Measurements from ENCODE around the gene GALNT6. TPM values are rescaled to one million over a fixed set of nuclear protein-coding genes. Genes with fewer than 3 reads are reported as not detected.

Gene GALNT6
- total RNA-seq, 1 experiment from 2014 or later = not detected

- DNase-seq = no peak
- no peaks in the 10 kb centered on the region for H3K36me3 ChIP-seq
- no peaks in the 10 kb centered on the region for H3K27me3 ChIP-seq
- no peak overlapping the region for H3K4me3 ChIP-seq
- no peaks in the 10 kb centered on the region for H3K9me3 ChIP-seq
Measured at GRCh38 chr12:51392556-51393237, 1.5 kb upstream of the GALNT6 start.

- H3K27me3 ChIP-seq = no peaks in the 10 kb centered on the region
- no peaks in the 10 kb centered on the region for H3K9me3 ChIP-seq
- DNase-seq = no peak
- no peaks in the 10 kb centered on the region for H3K36me3 ChIP-seq
- H3K4me3 ChIP-seq = no peak overlapping the region
Measured at GRCh38 chr12:51390891-51391282, 319 bp downstream of the GALNT6 start.

DNA sequence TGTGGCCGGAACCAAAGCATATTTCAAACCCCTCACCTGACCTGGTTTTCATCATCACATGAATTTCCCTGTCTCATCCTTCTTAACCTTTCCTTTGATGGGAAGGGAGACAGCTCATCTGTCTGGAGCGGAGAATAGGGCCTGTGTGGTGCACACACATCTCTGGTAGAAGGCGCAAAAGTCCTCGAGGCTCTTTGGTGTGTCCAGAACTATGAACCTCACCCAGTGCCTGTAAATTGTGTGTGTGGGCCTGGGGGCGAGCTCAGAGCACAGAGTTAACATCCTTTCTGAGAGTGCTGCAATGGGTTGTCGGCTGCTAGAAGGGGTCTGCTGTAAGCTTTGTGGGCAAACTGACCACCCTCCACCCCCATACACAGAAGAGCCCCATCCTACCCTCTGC is 749 bp downstream of the GALNT6 start:
- no peaks in the 10 kb centered on the region for H3K36me3 ChIP-seq
- DNase-seq = no peak
- no peak overlapping the region for H3K4me3 ChIP-seq
- H3K27me3 ChIP-seq = no peaks in the 10 kb centered on the region
- no peaks in the 10 kb centered on the region for H3K9me3 ChIP-seq

DNA sequence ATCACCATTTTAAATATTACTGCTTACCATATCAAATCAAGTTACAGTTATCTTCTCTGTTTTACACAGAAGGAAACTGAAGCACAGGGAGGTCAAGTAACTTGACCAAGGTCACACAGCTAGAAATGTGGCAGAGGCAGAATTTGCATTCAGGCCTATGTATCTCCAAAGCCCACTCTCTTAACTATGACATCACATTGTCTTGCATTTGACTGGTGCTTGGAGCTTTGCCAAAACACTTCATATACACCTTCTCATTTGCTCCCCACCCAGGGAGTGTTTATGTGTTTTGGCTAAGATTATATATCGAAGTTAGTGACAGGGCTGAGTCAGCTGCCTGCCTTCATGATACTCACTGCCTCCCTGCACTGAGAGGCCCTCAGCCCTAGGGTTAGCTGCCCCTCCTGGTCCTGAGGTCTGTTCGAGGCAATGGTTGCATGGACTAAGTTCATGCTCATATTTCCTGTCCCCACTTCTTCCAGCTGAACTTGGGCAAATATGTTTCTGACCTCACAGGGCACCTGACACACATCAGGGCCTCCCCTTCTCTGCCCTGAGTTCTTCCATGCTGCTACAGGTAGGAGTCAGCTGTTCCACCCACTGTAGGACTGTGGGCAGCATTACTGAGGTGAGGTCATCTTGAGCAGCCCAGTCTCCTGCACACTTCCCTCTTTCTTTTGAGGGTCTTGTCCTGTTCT is 1.8 kb downstream of the GALNT6 start:
- H3K4me3 ChIP-seq = no peak overlapping the region
- peak; percentile 53 for DNase-seq
- H3K9me3 ChIP-seq = no peaks in the 10 kb centered on the region
- H3K27me3 ChIP-seq = no peaks in the 10 kb centered on the region
- H3K36me3 ChIP-seq = no peaks in the 10 kb centered on the region

DNA sequence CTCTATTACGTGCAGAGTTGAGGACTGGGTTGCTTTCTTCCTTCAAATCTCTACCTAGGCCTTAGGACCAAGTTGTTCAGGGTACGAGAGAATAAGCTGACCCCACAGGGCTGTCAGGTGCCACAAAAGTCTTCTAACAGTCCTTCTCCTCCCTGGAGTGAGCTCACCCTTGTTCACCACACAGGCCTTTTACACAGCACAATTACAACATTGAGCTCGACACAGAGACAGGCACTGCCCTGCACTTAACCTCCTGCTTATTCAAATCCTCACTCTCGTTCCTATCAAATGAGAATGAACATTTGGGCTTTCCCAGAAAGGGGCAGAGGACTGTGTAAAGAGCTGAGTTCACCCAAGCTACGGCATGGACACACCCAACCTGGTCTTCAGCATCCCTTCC is 2.4 kb downstream of the GALNT6 start:
- no peak overlapping the region for H3K4me3 ChIP-seq
- H3K27me3 ChIP-seq = no peaks in the 10 kb centered on the region
- DNase-seq = no peak
- no peaks in the 10 kb centered on the region for H3K36me3 ChIP-seq
- H3K9me3 ChIP-seq = no peaks in the 10 kb centered on the region

DNA sequence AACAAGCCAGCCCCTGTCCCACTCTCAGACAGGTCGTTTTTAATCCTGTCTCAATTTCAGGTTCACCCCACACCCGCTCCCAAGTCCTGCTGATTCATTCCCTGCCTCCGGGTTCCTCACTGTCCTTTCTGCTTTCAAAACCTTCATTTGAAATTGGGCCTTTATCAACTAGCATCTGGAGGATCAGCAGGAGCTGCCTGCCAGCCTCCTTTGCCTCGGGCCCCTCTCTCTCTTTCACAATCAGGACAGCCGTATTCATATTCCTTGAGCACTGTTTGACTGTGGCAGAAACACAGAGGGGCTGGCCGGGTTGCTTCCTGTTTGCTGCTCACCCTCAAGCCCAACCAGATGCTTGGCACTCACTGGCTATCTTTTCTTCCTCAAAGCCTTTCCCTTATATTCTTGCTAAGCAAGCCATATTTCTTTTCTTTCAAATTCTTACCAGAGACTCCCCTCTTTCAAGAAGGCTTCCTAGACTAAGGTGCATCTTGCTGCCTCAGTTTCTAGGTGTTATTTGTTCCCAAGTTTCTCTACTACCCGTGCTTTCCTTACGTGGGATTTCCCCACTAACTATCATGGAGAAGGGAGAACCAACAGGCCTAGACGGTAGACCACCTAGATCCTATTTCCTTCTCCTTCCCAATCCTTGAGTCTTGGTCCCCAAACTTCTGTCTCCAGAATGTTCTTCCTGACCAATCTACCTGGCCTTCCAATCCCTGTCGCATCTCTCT is 3.0 kb downstream of the GALNT6 start:
- H3K27me3 ChIP-seq = no peaks in the 10 kb centered on the region
- H3K9me3 ChIP-seq = no peaks in the 10 kb centered on the region
- no peak overlapping the region for H3K4me3 ChIP-seq
- DNase-seq = peak; percentile 36
- H3K36me3 ChIP-seq = no peaks in the 10 kb centered on the region

GRCh38 chr12:51386351-51386750 is 4.9 kb downstream of the GALNT6 start:
- H3K27me3 ChIP-seq = no peaks in the 10 kb centered on the region
- H3K9me3 ChIP-seq = no peaks in the 10 kb centered on the region
- no peak for DNase-seq
- no peak overlapping the region for H3K4me3 ChIP-seq
- no peaks in the 10 kb centered on the region for H3K36me3 ChIP-seq

- Histone ChIP-seq H3K4me3 (no peak overlapping the region), H3K27me3 (no peaks in the 10 kb centered on the region), H3K9me3 (no peaks in the 10 kb centered on the region), H3K36me3 (no peaks in the 10 kb centered on the region)
- no peak for DNase-seq
Measured at GRCh38 chr12:51383269-51383905, 7.8 kb downstream of the GALNT6 start.

GRCh38 chr12:51382173-51382572 is 9.0 kb downstream of the GALNT6 start:
- DNase-seq = no peak
- Histone ChIP-seq H3K9me3 (no peaks in the 10 kb centered on the region), H3K27me3 (no peaks in the 10 kb centered on the region), H3K4me3 (no peak overlapping the region), H3K36me3 (no peaks in the 10 kb centered on the region)

DNA sequence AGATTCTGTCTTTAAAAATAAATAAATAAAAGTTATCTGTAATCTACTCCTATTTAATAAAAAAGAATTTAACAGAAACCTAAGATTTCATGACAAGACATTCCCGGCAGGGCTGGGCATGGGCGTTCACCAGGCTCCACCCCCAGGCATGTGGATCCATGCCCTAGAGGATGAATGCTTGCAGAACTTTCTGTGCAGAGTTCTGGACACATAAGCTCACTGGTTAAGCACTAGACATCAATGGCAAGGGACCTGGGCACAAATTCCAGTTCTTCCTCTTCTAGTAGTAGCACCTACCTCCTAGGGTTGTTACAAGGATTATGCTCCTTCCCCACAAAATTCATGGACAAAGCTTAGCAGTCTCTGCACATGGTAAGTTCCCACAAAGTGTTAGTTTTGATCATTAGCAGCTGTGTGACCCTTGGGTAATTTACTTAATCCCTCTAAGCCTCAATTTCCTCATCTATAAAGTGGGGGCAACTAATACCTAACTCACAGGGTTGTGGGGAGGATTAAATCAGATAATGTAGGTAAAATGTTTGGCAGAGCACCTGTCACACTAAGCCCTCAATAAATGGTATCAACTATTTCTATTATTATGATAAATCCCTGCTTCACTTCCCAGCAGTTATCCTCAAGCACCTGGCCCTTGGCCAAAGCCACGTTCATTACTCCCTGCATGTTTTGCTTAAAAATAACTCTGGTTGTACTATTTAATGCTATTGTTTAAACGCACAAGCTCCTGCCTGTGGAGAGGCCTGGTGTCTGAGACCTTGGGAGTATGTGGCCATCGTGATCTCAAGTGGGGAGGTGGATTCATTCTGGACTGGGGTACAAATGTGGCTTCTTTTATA is 9.8 kb downstream of the GALNT6 start:
- no peak overlapping the region for H3K4me3 ChIP-seq
- H3K9me3 ChIP-seq = no peaks in the 10 kb centered on the region
- H3K36me3 ChIP-seq = no peaks in the 10 kb centered on the region
- DNase-seq = no peak
- no peaks in the 10 kb centered on the region for H3K27me3 ChIP-seq

GRCh38 chr12:51379571-51379970 is 11.6 kb downstream of the GALNT6 start:
- Histone ChIP-seq H3K9me3 (no peaks in the 10 kb centered on the region), H3K36me3 (no peaks in the 10 kb centered on the region), H3K27me3 (no peaks in the 10 kb centered on the region), H3K4me3 (no peak overlapping the region)
- no peak for DNase-seq

- Histone ChIP-seq H3K36me3 (no peaks in the 10 kb centered on the region), H3K9me3 (no peaks in the 10 kb centered on the region)
Measured at GRCh38 chr12:51378749-51379148, 12.5 kb downstream of the GALNT6 start.

DNA sequence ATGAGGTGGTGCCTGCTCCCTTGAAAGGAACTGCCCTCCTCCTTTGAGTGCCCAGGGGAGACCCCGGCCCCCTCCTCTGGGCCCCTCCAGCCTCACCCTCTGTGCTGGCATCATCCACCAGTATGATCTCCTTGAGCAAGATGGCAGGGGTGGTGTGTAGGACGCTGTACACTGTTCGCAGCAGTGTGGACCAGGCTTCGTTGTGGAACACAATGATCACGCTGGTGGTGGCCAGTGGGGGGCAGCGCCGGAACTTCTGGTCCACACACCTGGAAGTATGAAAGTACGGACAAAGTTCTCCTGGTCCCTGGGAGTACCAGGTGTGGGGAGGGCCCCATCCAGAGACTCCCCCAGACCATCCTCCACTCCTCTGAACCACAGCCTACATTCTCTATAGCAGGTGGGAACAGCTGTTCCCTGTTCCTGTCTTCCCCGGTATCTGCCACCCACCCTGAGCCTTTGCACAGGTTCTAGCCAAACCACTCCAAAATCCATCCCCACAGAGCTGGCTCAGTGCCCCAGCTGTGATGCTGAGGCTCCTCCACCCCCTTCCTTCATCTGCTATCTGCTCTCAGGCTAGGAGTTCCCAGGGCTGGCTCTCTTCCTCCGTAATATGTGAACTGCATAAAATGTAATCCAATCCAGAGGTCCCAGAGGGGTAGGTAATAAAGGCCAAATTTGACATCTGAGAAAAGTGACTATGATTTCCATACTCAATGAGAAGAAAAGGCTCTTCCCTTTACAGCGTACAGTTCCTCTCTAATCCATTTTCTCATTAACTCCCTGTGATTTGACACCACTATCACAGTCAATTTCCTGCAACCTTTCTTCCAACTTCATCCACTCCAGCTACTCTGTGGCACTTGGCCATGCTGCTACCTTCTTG is 13.9 kb downstream of the GALNT6 start:
- Histone ChIP-seq H3K27me3 (no peaks in the 10 kb centered on the region), H3K4me3 (no peak overlapping the region), H3K9me3 (no peaks in the 10 kb centered on the region), H3K36me3 (no peaks in the 10 kb centered on the region)
- DNase-seq = no peak

More at GRCh38 chr12:51378749-51379148, 12.5 kb downstream of the GALNT6 start:
- Histone ChIP-seq H3K4me3 (no peak overlapping the region), H3K27me3 (no peaks in the 10 kb centered on the region)
- no peak for DNase-seq

GRCh38 chr12:51374856-51375255 is 16.4 kb downstream of the GALNT6 start:
- H3K4me3 ChIP-seq = no peak overlapping the region
- no peaks in the 10 kb centered on the region for H3K36me3 ChIP-seq
- DNase-seq = no peak
- H3K27me3 ChIP-seq = no peaks in the 10 kb centered on the region
- no peaks in the 10 kb centered on the region for H3K9me3 ChIP-seq

DNA sequence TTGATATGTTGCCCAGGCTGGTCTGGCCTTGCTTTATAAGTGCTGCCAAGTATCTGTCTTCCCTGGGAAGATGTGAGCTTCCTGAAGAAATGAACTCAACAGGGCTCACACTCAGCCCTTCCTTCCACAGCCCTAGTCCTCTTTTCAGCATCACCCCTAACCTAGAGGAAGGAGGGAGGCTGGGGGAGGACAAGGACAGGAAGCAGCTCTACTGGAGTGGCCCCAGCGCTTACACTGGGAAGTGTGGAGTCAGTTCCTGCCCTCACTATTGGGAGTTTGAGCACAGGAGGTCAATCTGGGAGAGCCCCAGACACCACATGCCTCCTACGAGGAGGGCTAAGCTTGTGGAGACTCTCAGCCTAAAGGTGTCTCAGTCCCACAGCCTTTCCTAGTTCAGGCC is 16.8 kb downstream of the GALNT6 start:
- H3K9me3 ChIP-seq = no peaks in the 10 kb centered on the region
- no peaks in the 10 kb centered on the region for H3K36me3 ChIP-seq
- peak; percentile 14 for DNase-seq
- no peak overlapping the region for H3K4me3 ChIP-seq
- no peaks in the 10 kb centered on the region for H3K27me3 ChIP-seq

GRCh38 chr12:51373187-51373586 is 18.0 kb downstream of the GALNT6 start:
- DNase-seq = no peak
- Histone ChIP-seq H3K27me3 (no peaks in the 10 kb centered on the region), H3K9me3 (no peaks in the 10 kb centered on the region), H3K4me3 (no peak overlapping the region), H3K36me3 (no peaks in the 10 kb centered on the region)

Measured in MG63 (cell line).